Epidermal melanocyte (primary cell): ENCODE data around the gene CELF6.

ENCODE experiments used
- DNase-seq: peaks from one replicate; pipeline ENCODE4 v3.0.0; 2011; ENCODE audit warnings: low spot score; ENCODE audit not compliant: insufficient read length

CELF6 gene

DNA sequence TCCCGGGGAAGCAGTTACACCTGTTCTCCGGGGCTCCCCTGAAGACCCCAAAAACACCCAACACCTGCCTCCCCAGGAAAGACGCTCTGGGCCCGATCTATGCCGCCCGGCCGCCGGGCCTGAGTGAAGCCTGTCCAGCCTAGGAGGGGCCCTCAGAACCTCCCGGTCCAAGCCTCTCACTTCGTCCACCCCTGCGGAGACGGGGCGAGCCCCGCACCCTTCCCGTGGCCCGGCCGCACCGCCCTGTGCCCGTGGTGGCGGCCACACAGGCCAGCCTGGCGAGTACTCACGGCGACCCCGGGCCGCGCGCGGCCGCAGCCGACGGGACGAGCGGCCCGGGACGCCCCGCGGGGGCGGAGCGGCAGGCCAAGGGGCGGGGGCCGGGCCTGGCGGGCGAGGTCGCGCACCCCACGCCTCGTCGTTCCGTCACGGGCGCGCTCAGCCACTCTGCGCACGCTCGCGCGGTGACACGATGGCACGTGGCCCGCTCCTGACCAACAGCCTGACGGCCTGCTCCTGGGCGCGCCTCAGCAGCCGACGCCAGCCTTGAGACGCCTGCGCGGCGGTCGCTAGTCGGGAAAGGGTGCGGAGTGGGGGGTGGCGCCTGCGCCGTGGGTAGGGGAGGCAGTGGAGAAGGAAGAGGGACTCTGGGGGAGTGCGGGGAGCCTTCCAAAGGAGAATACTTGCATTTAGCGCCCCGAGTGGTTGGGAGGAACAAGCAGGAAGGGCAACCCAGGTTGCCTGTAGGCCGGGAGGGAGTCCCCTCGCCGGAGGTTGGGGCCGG lies 47.6 kb downstream of the CELF6 start, which contains the start of gene PARP6:
PARP6 (minus strand) TSS at position 342 of the 784 bp plus-strand sequence. CDS start 5,077 bp downstream, outside the sequence.
- DNase-seq: peak; percentile 96

DNA sequence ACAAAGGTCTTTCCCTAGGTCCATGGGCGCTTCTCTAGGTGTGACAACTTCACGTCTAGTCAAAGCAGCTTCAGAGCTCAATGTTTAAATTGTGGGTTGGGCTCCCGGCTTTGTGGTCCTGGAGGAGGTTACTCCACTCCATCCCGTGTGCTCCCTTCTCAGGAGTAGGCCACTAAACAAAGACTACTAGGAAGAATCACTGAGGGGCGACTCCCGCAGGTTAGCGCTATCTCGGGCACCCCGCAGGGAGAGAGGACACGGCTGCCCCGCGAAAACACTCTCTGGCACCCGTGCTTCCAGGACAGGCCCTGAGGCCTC lies 48.1 kb downstream of the CELF6 start:
- no peak for DNase-seq

DNA sequence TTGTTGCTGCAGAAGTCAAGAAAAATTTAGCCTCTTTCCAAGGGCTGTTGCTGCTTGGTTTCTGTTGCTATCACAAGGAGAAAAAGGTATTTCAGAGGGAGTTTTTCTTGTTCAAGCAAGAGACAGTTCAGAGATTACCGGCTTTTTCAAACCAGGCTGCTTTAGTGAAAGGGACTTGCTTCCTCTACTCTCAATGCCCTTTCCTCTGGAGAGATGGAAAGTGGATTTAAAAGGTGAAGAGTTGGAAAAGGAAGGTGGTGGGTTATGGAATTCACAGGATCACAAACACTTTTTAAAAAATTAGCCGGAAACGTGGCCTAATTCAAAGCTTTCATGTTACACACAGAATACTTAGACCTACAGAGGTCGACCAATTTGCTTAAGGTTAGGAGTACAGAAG lies 48.7 kb downstream of the CELF6 start:
- DNase-seq: no peak

DNA sequence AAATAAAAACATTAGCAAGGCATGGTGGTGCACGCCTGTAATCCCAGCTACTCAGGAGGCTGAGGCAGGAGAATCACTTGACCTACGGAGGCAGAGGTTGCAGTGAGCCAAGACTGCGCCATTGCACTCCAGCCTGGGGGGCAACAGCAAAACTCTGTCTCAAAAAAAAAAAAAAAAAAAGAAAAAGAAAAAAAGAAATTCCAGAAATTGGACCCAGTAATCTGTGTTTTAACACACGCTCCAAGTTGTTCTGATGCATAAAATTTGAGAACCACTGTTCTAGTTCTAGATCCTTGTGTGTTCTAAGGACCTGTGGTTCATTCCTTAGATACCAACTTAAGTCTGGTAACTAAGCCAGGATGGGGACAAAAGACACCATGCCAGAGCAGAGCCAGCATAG lies 50.2 kb downstream of the CELF6 start:
- no peak for DNase-seq

DNA sequence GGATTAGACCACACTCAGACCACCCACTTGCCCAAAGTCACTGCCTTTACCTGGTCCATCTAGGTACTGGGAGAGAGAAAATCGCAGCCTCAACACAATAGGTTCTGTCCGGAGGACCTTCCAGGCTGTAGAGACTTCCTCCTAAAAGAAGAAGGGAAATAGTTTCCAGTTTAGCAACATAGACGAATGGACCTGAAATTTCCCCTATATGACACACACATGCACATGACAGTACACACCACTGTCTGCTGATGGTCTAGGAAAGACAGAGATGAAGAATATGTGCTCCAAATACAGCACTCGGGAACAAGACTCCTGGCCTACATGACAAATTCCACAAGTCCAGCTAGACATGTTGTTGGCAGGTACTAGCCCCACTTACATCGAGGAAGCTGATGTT lies 54.9 kb downstream of the CELF6 start:
- no peak for DNase-seq

DNA sequence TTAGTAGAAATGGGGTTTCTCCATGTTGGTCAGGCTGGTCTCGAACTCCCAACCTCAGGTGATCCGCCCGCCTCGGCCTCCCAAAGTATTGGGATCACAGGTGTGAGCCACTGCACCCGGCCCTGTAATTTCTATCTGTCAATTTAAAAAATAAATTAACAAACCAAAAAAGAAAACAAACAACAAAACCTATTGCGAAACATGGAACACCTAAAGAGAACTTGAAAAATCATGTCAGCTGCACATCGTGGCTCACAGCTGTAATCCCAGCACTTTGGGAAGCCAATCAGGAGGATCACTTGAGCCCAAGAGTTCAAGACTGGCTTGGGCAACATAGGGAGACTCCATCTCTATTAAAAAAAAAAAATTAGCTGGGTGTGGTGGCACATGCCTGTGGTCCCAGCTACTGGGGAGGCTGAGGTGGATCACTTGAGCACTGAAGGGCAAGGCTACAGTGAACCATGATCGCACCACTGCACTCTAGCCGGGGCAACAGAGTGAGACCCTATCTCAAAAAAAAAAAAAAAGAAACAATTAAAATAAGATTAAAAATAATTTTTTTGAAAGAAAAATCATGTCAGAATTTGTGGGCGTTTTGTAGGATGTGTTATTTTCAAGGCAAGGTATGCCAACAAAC lies 67.2 kb downstream of the CELF6 start:
- DNase-seq: no peak

DNA sequence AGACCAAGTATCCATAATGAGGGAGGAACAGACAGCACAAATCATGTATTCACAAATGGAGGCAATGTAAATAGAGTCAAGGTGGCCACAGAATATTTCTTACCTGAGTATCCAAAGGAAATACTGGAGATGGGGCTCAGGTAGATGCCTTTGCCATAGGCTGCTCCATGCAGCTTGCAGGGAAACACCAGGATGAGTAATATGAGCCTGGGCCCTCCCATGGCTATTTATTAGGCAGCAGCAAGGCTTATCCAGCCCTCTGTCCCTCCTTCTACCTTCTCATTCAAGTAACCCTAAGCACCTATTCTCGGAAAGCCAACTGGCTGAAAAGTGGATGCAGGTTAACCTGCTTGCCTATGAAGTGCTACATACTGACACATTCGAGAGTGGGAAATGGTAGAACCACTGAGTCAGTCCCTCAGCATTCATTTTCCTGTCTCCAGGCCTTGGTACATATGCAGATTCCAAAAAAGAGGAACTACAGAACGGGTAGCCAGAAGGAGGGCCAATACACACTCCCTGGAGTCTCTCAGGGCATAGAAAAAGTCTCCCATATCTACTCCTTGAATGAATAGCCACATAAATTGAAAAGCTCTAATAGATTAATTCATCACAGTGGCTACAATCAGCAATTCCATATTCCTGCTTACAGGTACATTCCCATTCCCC lies 70.7 kb downstream of the CELF6 start:
- no peak for DNase-seq

DNA sequence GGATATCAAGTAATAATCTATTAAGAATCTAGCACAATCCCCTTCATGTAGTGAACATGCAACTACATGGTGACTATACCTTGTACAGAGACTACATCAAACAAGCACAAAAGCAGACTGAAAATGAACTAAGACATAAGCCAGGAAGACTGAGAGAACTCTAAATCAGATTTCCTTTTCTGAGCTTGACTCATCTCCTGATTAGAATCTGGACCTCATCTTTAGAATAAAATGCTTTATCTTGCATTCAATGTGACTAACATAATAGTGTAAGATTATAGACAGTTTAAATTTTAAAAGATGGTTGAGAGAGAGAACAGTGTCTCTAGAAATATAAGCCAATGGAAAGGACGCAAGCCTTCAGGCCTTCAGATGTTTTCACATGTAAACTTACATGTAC lies 71.4 kb downstream of the CELF6 start:
- DNase-seq: no peak

DNA sequence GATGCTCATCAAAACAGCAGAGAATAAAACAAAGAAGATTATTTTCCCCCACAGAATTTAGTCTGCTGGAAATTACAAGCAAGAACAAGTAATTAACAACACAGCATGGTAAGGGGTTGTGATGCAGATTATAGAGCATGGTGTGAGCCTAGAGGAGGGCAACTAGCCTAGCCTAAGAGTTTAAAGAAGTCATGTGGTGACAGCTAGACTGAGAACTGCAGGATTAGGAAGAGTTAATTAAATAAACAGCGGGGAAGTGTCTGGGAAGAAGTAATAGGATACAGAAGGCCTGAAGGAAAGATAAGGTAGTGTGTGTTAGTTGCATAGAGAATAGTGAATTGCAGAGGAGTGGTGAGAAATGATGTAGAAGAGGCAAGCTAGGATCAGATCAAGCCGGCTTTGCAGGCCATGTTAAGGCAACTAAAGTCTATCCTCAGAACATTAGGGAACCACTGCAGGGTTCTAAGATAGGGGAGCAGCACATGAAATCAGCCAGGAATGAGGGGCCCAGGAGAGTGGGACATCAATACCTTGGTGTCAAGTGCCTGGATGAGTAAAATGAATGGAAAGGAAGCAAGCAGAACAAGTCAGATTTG lies 77.1 kb downstream of the CELF6 start:
- no peak for DNase-seq

DNA sequence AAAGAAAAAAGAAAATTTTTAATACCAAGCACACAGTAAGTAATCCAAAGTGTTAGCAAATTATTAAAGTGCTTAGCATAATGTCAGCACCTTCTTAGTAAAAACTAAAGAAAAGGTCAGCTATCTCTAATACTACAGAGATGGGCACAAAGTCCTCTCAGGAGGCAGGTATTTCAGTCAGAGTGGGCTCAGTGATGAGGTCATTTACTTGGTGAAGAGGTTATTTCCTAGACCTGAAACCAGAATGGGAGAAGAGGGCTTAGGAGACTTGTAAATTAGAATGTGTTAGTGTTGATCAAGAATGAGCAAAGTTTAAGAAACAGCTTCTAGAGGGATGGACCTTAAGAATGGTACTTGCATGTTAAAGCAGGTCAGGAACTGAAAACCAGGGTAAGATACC lies 80.3 kb downstream of the CELF6 start:
- DNase-seq: no peak

DNA sequence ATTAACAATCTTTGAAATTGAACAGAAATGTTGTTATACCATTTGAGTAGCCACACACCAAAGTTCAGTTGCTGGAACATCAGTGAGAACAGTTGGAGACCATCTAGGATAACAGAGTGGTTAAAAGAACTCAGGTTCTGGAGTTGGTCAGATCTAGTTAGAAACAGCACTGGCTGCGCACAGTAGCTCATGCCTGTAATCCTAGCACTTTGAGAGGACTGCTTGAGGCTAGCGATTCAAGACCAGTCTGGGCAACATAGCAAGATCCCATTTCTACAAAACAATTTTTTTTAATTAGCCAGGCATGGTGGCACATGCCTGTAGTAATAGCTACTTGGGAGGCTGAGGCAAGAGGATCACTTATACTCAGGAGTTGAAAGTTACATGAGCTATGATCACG lies 81.4 kb downstream of the CELF6 start:
- DNase-seq: no peak

DNA sequence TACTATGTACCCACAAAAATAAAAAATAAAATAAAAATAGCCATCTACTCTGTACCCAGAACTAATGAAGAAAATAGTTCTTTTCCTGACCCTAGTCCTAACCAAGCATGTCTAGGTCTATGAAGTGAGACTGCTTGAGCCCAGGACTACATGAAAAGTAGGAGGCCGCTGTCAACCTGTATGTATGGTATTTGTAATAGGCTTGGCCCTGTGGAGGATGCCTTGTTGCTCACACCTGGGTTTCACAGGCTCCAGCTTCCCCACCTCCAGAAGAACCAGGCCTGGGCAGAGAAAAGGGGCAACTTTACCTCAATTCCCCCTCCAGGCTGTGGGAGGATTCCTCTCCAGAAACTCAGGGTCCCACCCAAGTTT lies 82.1 kb downstream of the CELF6 start:
- DNase-seq: no peak

DNA sequence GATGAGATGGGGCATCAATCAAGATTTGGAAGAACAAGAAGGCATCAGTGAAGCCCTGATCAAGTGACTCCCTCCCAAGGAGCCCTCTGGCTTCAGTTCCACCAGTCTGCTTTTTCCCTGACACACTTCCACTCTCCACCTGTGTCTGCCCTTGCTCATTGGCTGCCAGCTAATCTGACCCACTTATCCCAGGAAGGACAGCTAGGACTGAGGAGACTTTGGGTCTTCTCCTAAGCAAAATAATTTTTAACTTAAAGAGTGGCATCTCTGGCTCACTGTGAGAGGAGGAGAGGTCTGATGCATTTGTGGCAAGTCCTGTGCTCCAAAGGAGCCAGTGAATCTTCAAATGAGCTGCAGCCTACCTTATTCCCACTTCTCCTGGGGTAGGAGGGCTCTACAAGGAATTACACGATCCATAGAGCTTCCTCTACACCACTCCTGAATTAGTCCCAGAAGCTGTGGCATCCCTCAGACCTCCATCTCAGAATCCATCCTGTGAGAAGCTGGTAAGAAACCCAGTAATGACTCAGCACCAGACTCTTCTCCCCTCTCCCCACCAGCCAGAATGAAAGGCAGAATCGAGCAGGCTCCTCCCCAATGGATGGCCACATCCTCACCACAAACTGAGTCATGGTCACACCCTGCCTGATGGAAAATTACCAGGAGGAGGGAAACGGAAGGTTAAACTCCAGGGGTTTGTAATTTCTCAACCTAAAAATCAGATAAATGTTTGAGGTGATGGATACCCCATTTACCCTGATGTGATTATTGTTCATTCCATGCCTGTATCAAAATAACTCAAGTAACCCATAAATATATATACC lies 82.7 kb downstream of the CELF6 start:
- peak; percentile 79 for DNase-seq

DNA sequence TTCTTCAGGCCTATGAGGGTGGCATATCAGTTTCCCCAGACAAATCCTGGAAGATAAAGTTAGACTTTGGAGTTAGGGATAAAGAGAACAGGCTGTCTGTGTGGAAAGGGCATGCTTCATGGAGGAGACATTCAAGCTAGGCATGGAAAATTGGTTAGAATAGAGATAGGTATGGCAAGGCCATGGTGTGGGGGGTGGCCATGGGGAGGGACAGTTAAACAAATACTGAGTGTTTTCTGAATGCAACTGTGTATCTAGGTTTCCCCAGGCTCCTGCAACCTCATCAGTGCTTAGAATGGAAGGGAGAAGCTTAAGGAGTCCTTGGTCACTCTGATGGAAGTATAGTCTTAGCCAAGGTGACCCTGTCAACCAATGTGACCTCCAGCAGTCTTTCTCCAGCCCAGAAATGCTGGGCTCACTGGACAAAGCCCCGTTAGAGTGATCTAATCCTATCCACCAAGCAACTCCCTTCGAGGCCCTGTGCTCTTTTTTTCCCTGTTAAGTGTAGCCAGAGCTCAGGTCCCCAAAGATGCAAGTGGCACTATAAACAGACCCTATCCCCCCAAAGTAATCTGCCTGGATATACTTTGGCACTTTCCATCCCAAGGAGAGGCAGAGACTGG lies 83.5 kb downstream of the CELF6 start:
- DNase-seq: no peak

DNA sequence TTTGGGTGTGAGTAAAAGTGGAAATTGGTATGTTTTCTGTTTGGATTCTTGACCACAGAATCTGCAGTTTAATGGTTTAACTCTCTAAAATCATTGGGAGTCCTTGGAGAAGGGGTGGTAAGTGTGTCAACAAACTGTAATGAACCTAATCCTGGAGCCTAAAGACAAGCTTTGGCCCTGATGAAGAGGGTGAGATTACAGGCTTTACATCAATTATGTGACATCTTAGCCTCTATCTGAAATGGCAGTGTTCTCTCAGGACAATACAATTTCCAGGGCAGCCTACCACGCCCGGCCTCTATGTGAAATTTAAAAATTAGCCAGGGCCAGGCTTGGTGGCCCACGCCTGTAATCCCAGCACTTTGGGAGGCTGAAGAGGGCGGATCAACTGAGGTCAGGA lies 84.7 kb downstream of the CELF6 start:
- no peak for DNase-seq
